Middle frontal gyrus (tissue), 1 donor: Measurements from ENCODE around the gene TTC3.

Source experiments
- DNase-seq: peaks from one replicate; pipeline ENCODE4 v3.0.0-alpha.2; 2015; ENCODE audit warnings: low spot score; ENCODE audit errors: extremely low spot score

The TTC3 gene

DNA sequence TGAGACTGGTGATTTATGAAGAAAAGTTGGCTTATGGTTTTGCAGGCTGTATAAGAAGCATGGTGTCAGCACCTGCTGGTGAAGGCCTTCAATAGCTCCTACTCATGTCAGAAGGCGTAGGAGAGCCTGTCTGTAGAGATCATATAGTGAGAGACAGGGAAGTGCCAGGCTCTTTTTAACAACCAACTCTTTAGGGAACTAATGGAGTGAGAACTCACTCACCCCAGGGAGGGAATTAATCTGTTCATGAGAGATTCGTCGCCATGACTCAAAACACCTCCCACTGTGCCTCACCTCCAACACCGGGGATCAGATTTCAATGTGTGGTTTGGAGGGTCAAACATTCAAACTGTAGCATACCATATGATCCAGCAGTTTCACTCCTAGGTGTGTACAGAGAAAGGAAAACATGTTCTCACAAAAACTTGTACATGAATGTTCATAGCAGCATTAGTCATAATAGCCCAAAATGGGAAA, 72.6 kb downstream of the TTC3 start:
- DNase-seq, result no peak

- no peak for DNase-seq
Observed at GRCh38 chr21:37146320-37147235, 73.5 kb downstream of the TTC3 start.

GRCh38 chr21:37149411-37149810, 76.4 kb downstream of the TTC3 start:
- DNase-seq, result no peak

- DNase-seq, result no peak
Observed at GRCh38 chr21:37153196-37153934, 80.3 kb downstream of the TTC3 start.

- no peak for DNase-seq
Observed at GRCh38 chr21:37153935-37154350, 80.9 kb downstream of the TTC3 start.

DNA sequence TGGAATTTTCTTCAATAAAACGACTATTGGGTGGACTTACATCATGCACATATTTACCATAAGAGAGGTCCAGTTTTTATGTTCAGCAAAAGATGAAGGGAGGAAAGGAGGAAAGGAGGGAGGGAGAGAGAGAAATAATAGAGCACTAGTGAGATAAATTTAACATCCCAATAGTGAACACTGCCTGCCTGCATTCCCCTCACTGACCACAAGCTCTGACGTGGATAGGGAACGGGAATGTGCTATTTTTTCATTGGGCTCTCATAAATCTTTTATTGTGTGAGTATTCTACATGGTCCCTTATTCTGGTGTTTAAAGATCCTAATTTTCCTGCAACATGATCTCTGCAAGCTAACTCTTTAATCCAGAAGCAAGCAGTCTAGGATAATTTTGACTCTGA, 82.1 kb downstream of the TTC3 start:
- no peak for DNase-seq

GRCh38 chr21:37157938-37158337, 84.9 kb downstream of the TTC3 start:
- no peak for DNase-seq

DNA sequence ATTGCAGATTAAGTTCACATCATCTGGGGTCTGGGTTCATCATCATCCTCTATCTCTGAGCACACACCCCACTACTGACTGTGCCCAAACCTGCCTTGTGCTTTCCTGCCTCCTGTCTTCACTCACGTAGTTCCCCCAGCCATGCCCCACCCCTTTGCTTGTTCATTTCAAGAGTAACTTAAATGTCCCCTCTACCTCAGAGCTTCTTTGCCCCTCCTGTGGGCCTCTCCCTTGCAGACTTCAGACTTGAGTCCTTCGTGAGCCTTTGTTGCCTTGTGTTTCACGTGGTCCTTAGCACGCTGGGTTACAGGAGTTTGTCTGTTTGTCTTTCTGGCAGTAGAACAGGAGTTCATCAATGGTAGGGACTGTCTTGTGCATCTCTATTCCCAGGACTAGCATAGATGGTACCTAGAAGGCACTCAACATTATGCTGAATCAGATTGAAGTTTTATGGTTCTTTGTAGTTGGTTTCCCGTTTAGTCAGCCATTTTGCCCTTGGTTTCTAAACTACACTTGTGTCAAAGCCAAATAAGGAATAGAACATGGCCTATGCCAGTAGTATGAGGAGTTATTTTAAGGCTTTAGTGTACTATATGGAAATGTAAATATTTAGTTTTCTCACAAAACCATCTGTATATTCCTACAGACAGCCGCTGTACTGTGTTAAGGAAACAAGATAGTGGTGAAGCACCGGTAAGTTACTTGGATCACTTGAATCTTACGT, 86.2 kb downstream of the TTC3 start:
- DNase-seq, result no peak

GRCh38 chr21:37159949-37160348, 86.9 kb downstream of the TTC3 start:
- no peak for DNase-seq

DNA sequence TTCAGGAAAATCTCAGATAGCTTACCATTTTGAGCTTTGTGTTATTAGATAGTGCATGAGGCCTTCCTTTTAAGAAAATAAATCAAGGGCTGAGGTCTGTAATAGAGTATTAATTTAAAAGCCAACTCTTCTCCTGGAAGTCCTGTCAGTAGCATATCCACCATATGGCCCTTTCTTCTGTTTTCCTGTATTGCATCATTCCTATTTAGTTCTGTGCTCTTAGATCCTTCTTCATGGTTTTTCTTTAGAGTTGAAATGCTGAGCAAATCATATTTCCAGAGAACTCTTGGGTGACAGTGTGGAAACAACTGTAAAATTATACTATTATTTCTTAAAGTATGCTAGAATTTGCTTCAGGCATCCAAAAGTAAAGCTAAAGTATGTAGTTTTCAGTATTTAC, 91.7 kb downstream of the TTC3 start:
- DNase-seq, result no peak

DNA sequence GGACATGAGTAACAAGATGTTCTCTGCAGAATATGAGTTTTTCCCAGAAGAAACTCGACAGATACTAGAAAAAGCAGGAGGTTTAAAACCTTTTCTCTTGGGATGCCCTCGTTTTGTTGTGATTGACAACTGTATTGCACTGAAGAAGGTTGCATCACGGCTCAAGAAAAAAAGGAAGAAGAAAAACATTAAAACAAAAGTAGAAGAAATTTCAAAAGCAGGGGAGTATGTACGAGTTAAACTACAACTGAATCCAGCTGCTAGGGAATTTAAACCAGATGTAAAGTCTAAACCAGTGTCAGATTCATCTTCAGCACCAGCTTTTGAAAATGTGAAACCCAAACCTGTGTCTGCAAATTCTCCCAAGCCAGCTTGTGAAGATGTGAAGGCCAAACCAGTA, 92.5 kb downstream of the TTC3 start:
- DNase-seq, result no peak

- no peak for DNase-seq
Observed at GRCh38 chr21:37166733-37167132, 93.7 kb downstream of the TTC3 start.

GRCh38 chr21:37168666-37169065, 95.6 kb downstream of the TTC3 start:
- DNase-seq, result no peak

DNA sequence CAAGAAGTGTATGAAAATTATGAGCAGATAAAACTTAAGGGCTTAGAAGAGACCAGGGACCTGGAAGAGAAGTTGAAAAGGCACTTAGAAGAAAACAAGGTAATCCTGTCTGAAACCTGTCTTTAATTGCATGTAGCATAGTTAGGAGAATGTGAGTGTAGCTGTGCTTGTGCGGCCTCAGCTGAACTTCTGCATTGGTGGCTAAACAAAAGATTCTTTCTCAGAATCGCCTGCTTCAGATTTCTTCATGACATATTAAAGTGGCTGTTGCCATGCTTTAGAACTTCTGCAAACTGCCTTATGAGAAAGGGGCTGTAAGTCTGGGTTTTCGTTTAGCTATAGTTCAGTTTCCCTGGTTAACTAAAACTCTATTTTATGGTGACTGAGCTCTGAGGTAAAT, 99.6 kb downstream of the TTC3 start:
- no peak for DNase-seq

GRCh38 chr21:37176716-37177115, 103.7 kb downstream of the TTC3 start:
- DNase-seq, result no peak

GRCh38 chr21:37181059-37181458, 108.0 kb downstream of the TTC3 start:
- no peak for DNase-seq

DNA sequence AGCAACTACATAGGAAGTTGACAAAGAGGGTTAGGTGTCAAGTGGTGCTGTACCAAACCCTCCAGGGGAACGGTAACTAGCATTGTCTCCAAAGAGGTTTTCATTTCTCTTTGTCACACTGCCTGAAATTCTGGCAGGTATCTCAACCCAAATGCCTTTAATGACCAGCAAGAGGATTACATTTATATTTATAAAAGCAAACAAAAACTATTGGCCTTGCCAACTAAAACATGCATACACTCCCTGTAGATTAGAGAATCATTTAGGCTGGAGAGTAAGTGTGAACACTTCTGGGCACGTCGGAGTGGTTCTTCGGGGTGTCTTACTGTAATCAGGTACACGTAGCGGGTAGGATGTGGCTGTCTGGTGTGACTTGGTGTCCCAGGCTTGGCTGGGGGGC, 109.2 kb downstream of the TTC3 start:
- DNase-seq, result no peak

DNA sequence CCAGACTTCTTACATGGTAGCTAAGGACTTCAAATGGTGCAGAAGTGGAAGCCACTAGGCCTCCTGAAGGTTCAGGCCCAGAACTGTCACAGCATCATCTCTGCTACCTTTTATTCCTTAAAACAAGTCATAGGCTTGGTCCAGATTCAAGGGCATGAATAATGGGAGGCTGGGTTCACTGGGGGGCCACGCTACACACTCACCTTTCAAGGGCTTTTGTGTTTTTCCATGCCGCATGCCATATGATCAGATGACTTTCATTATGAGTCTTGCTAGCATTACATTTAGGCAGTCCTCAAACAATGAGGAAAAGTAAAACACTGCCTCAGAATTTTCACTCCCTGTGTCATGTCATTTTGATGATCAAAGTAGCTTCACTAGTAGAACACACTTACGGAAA, 110.7 kb downstream of the TTC3 start:
- no peak for DNase-seq

DNA sequence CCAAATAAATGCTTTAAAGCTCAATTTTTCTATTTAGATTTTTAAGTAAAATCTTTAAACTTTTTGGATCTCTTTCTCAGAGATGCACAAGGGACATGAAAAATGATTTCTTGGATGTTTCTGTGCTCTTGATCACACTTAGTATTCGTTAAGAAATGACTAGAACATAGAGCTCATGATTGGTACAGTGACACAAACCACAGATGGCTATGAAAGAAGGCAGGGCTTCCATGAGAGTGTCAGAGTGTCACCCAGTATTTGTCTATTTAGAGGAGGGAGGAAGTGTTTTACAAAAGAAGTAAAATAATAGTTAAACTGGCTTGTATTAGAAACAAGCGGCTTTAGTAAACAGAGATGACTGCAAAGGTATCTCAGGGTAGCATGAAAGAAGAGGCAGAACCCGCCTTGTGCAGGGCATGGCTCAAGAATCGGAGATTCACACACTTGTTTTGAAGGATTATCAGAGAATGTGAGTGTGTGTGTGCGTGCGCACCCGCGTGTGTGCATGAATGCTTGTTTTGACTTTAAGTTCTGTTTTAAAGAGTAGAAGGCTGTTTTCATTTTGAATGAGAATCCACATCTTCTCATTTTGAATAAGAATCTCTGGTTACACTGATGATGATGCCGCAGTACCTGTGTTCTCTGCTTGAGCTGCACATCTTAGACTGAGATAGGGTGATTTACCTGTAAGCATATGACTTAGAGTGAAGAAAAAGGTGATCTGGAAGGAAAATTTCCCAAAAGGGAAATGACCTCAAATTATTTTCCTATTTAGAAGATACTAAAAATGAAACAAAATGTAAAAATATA, 111.9 kb downstream of the TTC3 start:
- no peak for DNase-seq

DNA sequence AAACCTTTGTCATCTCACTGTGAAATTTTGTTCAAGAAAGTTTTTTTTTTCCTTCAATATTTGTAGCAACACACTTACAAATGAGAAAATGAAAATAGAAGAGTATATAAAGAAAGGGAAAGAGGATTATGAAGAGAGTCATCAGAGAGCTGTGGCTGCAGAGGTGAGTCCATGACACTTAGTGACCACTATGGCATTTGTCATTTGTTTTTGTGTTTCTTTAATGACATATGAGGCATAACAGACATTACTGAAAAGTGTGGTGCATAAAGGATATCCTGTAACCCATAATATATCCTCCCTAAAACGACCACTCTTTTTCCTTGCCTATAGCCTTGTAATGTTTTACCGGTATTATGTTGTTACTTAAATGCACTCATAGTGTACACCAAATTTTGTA, 113.9 kb downstream of the TTC3 start:
- no peak for DNase-seq

DNA sequence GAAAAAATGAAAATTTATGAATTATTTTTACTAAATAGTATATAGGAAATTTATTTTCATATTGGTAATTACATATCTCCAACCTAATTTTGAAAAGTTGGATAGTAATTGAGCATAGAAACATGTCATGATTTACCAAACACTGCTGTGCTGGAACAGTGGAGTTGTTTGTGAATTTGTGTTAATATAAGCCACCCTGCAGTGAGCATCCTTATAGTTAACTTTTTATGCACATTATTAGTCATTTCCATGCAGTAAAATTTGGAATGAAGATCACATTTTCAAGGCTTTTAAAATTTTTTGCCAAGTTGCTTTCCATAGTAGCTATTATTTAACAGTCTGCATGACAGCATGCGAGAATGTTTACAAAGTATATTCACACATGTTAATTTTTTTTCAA, 115.8 kb downstream of the TTC3 start:
- DNase-seq, result no peak
